Glomerular visceral epithelial cell (primary cell): ENCODE data around the gene GALR2.

ENCODE experiments used
- DNase-seq: peaks from one replicate; pipeline ENCODE4 v3.0.0-alpha.2; 2016; ENCODE audit errors: extremely low spot score

Gene GALR2

GRCh38 chr17:76079535-76079955 is 5.0 kb downstream of the GALR2 start:
- DNase-seq, result no peak

GRCh38 chr17:76079956-76080767 is 5.6 kb downstream of the GALR2 start:
- DNase-seq, result peak; percentile 38

GRCh38 chr17:76080768-76081287 is 6.2 kb downstream of the GALR2 start:
- no peak for DNase-seq

- DNase-seq, result no peak
These were observed 7.0 kb downstream of the GALR2 start for GRCh38 chr17:76081295-76082210.

GRCh38 chr17:76082326-76083251 is 8.0 kb downstream of the GALR2 start:
- DNase-seq, result no peak

GRCh38 chr17:76083536-76084182 is 9.1 kb downstream of the GALR2 start:
- no peak for DNase-seq

GRCh38 chr17:76085066-76085730 is 10.6 kb downstream of the GALR2 start:
- DNase-seq, result no peak

- no peak for DNase-seq
These were observed 11.3 kb downstream of the GALR2 start for GRCh38 chr17:76085731-76086366.

- no peak for DNase-seq
These were observed 11.8 kb downstream of the GALR2 start for GRCh38 chr17:76086384-76086783.

GRCh38 chr17:76087531-76087930 is 12.9 kb downstream of the GALR2 start:
- DNase-seq, result no peak

GRCh38 chr17:76088041-76088867 is 13.7 kb downstream of the GALR2 start:
- DNase-seq, result no peak

GRCh38 chr17:76088868-76089576 is 14.4 kb downstream of the GALR2 start:
- DNase-seq, result no peak

GRCh38 chr17:76089680-76090516 is 15.3 kb downstream of the GALR2 start:
- DNase-seq, result no peak

GRCh38 chr17:76090517-76091129 is 16.0 kb downstream of the GALR2 start:
- no peak for DNase-seq

GRCh38 chr17:76091526-76092286 is 17.1 kb downstream of the GALR2 start:
- DNase-seq, result no peak
